ENCODE results near the gene CDK14.

DNA sequence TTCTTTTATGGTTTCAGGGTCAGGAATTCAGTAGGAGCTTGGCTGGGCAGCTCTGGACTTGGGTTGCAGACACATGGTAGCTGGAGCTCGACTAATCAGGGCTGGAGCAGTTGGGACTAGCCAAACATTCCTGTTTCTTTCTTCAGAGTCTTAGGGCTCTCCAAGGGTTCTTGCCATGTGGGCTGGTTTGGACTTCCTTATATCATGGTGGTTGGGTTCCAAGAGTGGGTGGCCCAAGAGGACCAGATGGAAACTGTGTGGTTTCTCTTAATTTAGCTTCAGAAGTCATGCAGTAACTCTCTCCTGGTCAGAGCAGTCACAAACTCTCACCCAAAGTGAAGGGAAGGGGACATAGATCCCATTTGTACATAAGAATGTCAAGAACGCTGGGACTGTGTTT, 398.0 kb downstream of the CDK14 start:
- TF ChIP-seq, protein P1, sequence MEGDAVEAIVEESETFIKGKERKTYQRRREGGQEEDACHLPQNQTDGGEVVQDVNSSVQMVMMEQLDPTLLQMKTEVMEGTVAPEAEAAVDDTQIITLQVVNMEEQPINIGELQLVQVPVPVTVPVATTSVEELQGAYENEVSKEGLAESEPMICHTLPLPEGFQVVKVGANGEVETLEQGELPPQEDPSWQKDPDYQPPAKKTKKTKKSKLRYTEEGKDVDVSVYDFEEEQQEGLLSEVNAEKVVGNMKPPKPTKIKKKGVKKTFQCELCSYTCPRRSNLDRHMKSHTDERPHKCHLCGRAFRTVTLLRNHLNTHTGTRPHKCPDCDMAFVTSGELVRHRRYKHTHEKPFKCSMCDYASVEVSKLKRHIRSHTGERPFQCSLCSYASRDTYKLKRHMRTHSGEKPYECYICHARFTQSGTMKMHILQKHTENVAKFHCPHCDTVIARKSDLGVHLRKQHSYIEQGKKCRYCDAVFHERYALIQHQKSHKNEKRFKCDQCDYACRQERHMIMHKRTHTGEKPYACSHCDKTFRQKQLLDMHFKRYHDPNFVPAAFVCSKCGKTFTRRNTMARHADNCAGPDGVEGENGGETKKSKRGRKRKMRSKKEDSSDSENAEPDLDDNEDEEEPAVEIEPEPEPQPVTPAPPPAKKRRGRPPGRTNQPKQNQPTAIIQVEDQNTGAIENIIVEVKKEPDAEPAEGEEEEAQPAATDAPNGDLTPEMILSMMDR (IDR thresholded peaks at IDR 0.05): no peak
- no peak for TF ChIP-seq EP300 (IDR thresholded peaks at IDR 0.05)
- TF ChIP-seq POLR2A (IDR thresholded peaks at IDR 0.05): no peak

Data from ovary (tissue), 3 donors.